Fibroblast of the aortic adventitia (primary cell): Measurements from ENCODE around the gene SAMD4B. TPM values are rescaled to one million over a fixed set of nuclear protein-coding genes. Genes with fewer than 3 reads are reported as not detected.

Source experiments
- DNase-seq: peaks from one replicate; pipeline ENCODE4 v3.0.0-alpha.2; 2010; ENCODE audit warnings: low read depth
- H3K4me3 ChIP-seq: 2 replicates; pipeline ENCODE4 v1.5.1; 2011; ENCODE audit warnings: low read depth, mild to moderate bottlenecking, control low read depth, low read length, moderate library complexity
- total RNA-seq: library from RNA; depleted of rRNA; stranded (reverse); fragments of >200 nt; gene quantifications from 2 replicates; pipeline ENCODE4 v1.2.3, GENCODE V29; 2012; ENCODE audit warnings: low replicate concordance
- TF ChIP-seq, protein P1 (sequence below): IDR thresholded peaks from 2 replicates; pipeline ENCODE4 v1.5.1; 2011; ENCODE audit warnings: mild to moderate bottlenecking, low read length, control low read depth, inconsistent platforms; ENCODE audit not compliant: insufficient read depth

SAMD4B gene
- total RNA-seq, 1 donor, result 84.9 TPM

DNA sequence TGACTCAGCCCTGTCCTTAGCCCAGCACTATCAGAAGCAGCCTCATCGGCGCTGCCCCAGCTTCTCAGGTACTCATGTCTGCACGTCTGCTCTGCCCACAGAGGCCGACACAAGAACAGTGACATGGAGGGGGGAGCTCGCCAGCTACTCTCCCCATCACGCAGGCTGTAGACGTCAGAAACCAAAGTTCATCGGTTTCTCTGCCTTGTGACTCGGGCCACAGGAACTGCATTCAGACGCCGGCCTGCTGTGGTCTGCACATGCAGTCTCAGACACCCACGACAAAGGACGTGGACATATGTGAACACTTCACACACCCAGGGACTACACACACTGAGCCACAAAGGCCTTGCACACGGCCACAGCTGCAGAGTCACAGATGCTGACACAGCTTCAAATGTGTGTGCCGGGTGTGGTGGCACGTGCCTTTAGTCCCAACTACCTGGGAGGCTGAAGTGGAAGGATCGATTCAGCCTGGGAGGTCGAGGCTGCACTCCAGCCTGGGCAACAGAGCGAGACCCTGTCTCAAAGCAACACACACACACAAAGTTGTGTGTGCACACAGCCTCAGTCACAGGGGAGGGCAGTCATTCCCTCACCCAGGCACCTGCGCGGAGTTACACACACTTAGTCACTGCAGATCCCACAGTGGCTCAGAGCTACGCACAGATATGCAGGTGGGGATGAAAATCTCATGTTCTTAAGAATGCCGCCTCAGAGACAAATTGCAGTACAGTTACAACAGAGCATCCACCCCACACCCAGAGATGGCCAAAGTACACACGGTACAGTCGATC, 59.5 kb downstream of the SAMD4B start:
- H3K4me3 ChIP-seq, result no peak overlapping the region
- TF ChIP-seq, protein P1, sequence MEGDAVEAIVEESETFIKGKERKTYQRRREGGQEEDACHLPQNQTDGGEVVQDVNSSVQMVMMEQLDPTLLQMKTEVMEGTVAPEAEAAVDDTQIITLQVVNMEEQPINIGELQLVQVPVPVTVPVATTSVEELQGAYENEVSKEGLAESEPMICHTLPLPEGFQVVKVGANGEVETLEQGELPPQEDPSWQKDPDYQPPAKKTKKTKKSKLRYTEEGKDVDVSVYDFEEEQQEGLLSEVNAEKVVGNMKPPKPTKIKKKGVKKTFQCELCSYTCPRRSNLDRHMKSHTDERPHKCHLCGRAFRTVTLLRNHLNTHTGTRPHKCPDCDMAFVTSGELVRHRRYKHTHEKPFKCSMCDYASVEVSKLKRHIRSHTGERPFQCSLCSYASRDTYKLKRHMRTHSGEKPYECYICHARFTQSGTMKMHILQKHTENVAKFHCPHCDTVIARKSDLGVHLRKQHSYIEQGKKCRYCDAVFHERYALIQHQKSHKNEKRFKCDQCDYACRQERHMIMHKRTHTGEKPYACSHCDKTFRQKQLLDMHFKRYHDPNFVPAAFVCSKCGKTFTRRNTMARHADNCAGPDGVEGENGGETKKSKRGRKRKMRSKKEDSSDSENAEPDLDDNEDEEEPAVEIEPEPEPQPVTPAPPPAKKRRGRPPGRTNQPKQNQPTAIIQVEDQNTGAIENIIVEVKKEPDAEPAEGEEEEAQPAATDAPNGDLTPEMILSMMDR, result no peak
- DNase-seq, result peak; percentile 77

- peak overlapping the region; percentile 60 for H3K4me3 ChIP-seq
- TF ChIP-seq, protein P1, result no peak
- peak; percentile 94 for DNase-seq
Observed at GRCh38 chr19:39402346-39403300, 60.4 kb downstream of the SAMD4B start.

DNA sequence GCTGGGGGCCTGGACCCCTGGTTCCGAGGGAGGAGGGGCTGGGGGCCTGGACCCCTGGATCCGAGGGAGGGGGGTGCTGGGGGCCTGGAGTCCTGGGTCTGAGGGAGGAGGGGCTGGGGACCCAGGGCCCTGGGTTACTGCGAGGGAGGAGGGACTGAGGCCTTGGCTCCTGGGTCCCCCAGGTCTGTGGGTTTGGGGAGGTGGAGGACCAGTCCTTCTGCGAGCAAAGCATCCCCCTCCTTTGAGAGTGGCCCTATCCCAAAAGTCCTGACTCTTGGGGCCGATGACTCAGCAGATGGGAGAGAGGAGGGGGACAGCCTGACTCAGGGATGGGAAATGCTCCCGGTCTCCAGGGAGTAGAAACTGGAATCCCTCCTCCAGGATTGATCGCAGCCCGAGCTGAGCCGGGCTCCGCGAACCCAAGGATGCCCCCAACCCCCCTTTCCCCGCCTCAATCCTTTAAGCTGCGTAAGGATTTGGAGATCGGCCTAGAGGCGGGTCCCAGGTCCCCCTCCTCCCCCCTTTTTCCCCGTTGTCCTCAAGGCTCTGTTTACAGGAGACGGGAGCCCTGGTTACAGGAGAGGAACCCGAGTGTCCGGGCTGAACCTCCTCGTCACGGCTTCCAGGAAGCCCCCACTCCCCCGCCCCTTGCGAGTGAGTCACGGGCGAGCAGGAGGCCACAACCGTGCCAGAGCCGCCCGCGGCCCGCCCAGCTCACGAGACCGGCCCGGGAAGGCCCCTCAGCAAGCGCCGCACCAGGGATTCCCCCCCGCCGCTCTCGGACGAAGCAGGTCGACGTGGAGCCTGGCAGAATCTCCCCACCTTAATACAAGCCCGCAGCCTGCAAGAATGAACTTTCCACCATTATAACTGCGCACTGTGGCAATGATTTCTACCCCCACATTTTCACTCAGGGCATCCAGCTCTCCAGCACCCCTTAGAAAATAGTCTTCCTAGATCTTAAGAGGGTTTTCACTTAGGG, 61.4 kb downstream of the SAMD4B start:
- TF ChIP-seq, protein P1, result no peak
- DNase-seq, result peak; percentile 99
- peak overlapping the region; percentile 60 for H3K4me3 ChIP-seq

DNA sequence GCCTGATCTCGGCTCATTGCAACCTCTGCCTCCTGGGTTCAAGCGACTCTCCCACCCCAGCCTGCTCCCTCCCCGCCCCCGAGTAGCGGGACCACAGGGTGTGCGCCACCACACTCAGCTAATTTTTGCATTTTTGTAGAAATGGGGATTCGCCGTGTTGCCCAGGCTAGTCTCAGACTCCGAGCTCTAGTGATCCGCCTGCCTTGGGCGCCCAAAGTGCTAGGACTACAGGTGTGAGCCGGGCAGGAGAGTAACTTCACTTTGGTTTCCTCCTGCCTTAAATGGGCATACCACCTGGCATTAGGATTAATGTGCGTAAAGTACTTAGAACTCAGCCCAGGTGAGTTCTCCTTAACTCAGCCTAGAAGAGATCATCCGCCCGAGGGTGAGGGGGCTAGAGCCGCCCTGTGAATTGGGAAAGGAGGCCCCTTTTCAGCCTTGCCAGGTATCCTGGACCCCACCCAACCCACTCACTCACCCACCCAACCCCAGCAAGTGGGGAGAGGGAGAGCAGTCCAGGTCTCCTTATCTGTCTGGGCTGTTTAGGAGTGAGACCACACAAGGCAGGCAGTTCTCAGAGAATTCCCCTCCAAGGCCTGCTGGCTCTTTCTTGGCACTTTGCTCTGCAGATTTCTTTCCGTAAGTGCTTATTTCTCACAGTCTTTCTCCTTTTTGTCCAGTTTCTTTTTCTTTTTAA, 63.2 kb downstream of the SAMD4B start:
- H3K4me3 ChIP-seq, result no peak overlapping the region
- peak; percentile 34 for DNase-seq
- TF ChIP-seq, protein P1, result no peak

- no peak for DNase-seq
- TF ChIP-seq, protein P1, result no peak
Observed at GRCh38 chr19:39405958-39406655, 63.9 kb downstream of the SAMD4B start.

More at GRCh38 chr19:39405958-39406655, 63.9 kb downstream of the SAMD4B start:
- peak overlapping the region; percentile 59 for H3K4me3 ChIP-seq
